Large intestine (tissue), 12 donors: ENCODE measurements around the gene LILRA2. TPM values are rescaled to one million over a fixed set of nuclear protein-coding genes. Genes with fewer than 3 reads are reported as not detected.

ENCODE experiments used
- DNase-seq, 2 donors: peaks; one replicate each; pipeline versions ENCODE4 v3.0.0 to v3.0.0-alpha.2; 2013
- H3K27ac ChIP-seq: one replicate; pipeline ENCODE4 v1.5.1; 2013; ENCODE audit warnings: low read length
- H3K27me3 ChIP-seq: 2 replicates; pipeline ENCODE4 v1.6.1; 2013; ENCODE audit warnings: low read length; ENCODE audit not compliant: control insufficient read depth, insufficient read depth
- H3K36me3 ChIP-seq: 2 replicates; pipeline ENCODE4 v1.6.1; 2013; ENCODE audit warnings: low read length; ENCODE audit not compliant: control insufficient read depth, insufficient read depth
- H3K4me1 ChIP-seq: one replicate; pipeline ENCODE4 v1.6.1; 2013; ENCODE audit warnings: low read length; ENCODE audit not compliant: control insufficient read depth, insufficient read depth
- H3K4me3 ChIP-seq: one replicate; pipeline ENCODE4 v1.5.1; 2013; ENCODE audit warnings: low read length
- H3K9me3 ChIP-seq: one replicate; pipeline ENCODE4 v1.6.1; 2013; ENCODE audit warnings: mild to moderate bottlenecking, low read depth, low read length, moderate library complexity; ENCODE audit not compliant: control insufficient read depth
- WGBS: methylation state at CpG from one replicate; pipeline ENCODE4 v1.1.5; 2013; ENCODE audit warnings: low lambda C conversion rate; ENCODE audit not compliant: insufficient coverage; 5-methylcytosine and 5-hydroxymethylcytosine counted together
- long read RNA-seq, 11 donors: transcript quantifications; one replicate each; lab custom pipeline, GENCODE V29; 2026
- polyA plus RNA-seq: library from polyadenylated mRNA; unstranded; fragments of 120-200 nt; gene quantifications from one replicate; pipeline ENCODE4 v1.2.1, GENCODE V29; 2013

The LILRA2 gene
- 0.24 TPM for polyA plus RNA-seq
- long read RNA-seq, donor 1 = 0 reads
- long read RNA-seq, donor 2 = 0 reads
- long read RNA-seq, donor 3 = 0 reads
- long read RNA-seq, donor 4 = 0 reads
- long read RNA-seq, donor 5 = 0 reads
- long read RNA-seq, donor 6 = 0 reads
- long read RNA-seq, donor 7 = 0 reads
- long read RNA-seq, donor 8 = 0 reads
- long read RNA-seq, donor 9 = 0 reads
- long read RNA-seq, donor 10 = 0 reads
- long read RNA-seq, donor 11, full-length matches to known transcripts = 1 of 1 reads
- long read RNA-seq, donor 11, partial matches to known transcripts = 0 of 1 reads
- long read RNA-seq, donor 11, other reads (novel, unspliced or antisense) = 0 of 1 reads

- Histone ChIP-seq H3K27me3 (no peaks in the 10 kb centered on the region), H3K4me1 (no peaks in the 10 kb centered on the region), H3K4me3 (no peak within 1 kb of the TSS), H3K27ac (no peak within 1 kb of the TSS), H3K36me3 (no peaks in the 10 kb centered on the region), H3K9me3 (no peaks in the 10 kb centered on the region)
- no CpG with 5 or more reads among the region's 10 CpGs for WGBS
- no peak for DNase-seq
Observed at GRCh38 chr19:54573330-54573872, at the start of gene LILRA2. TSS of gene LILRA2 (plus strand) at chr19:54573790. CDS start at chr19:54573879, 89 bp downstream.

- no peaks in the 10 kb centered on the region for H3K36me3 ChIP-seq
- H3K27ac ChIP-seq = no peak overlapping the region
- 53% methylated on average over 3 of the region's 5 CpGs for WGBS
- no peak for DNase-seq
- H3K27me3 ChIP-seq = no peaks in the 10 kb centered on the region
- H3K4me3 ChIP-seq = no peak overlapping the region
- no peaks in the 10 kb centered on the region for H3K9me3 ChIP-seq
- H3K4me1 ChIP-seq = no peaks in the 10 kb centered on the region
Observed at GRCh38 chr19:54525636-54526035, 48.0 kb upstream of the LILRA2 start.

GRCh38 chr19:54526972-54527371, 46.6 kb upstream of the LILRA2 start:
- 63% methylated on average over 6 of the region's 26 CpGs for WGBS
- no peaks in the 10 kb centered on the region for H3K36me3 ChIP-seq
- H3K27ac ChIP-seq = no peak overlapping the region
- no peak for DNase-seq
- H3K4me3 ChIP-seq = no peak overlapping the region
- no peaks in the 10 kb centered on the region for H3K27me3 ChIP-seq
- no peaks in the 10 kb centered on the region for H3K9me3 ChIP-seq
- H3K4me1 ChIP-seq = no peaks in the 10 kb centered on the region

- Histone ChIP-seq H3K4me1 (no peaks in the 10 kb centered on the region), H3K27me3 (no peaks in the 10 kb centered on the region), H3K36me3 (no peaks in the 10 kb centered on the region), H3K27ac (no peak overlapping the region), H3K4me3 (no peak overlapping the region), H3K9me3 (no peaks in the 10 kb centered on the region)
- DNase-seq = no peak
- no CpG with 5 or more reads among the region's 5 CpGs for WGBS
Observed at GRCh38 chr19:54530866-54531265, 42.7 kb upstream of the LILRA2 start.

- Histone ChIP-seq H3K9me3 (no peaks in the 10 kb centered on the region), H3K27ac (no peak overlapping the region), H3K27me3 (no peaks in the 10 kb centered on the region), H3K36me3 (no peaks in the 10 kb centered on the region), H3K4me1 (no peaks in the 10 kb centered on the region), H3K4me3 (no peak overlapping the region)
- no peak for DNase-seq
- no CpG with 5 or more reads among the region's 4 CpGs for WGBS
Observed at GRCh38 chr19:54532528-54532927, 41.1 kb upstream of the LILRA2 start.

GRCh38 chr19:54533476-54533875, 40.1 kb upstream of the LILRA2 start:
- Histone ChIP-seq H3K9me3 (no peaks in the 10 kb centered on the region), H3K4me1 (no peaks in the 10 kb centered on the region), H3K4me3 (no peak overlapping the region), H3K27me3 (no peaks in the 10 kb centered on the region), H3K36me3 (no peaks in the 10 kb centered on the region), H3K27ac (no peak overlapping the region)
- no peak for DNase-seq
- no CpG with 5 or more reads among the region's 8 CpGs for WGBS

- Histone ChIP-seq H3K27ac (no peak overlapping the region), H3K36me3 (no peaks in the 10 kb centered on the region), H3K27me3 (no peaks in the 10 kb centered on the region), H3K9me3 (no peaks in the 10 kb centered on the region), H3K4me3 (no peak overlapping the region), H3K4me1 (no peaks in the 10 kb centered on the region)
- no peak for DNase-seq
- no CpG with 5 or more reads among the region's 8 CpGs for WGBS
Observed at GRCh38 chr19:54534156-54534555, 39.4 kb upstream of the LILRA2 start.

- WGBS = no CpG with 5 or more reads among the region's 9 CpGs
- H3K9me3 ChIP-seq = no peaks in the 10 kb centered on the region
Observed at GRCh38 chr19:54535601-54536000, 38.0 kb upstream of the LILRA2 start.

GRCh38 chr19:54536956-54537355, 36.6 kb upstream of the LILRA2 start:
- no peak overlapping the region for H3K27ac ChIP-seq
- H3K27me3 ChIP-seq = no peaks in the 10 kb centered on the region
- no peak for DNase-seq
- no peaks in the 10 kb centered on the region for H3K9me3 ChIP-seq
- H3K36me3 ChIP-seq = no peaks in the 10 kb centered on the region
- no peaks in the 10 kb centered on the region for H3K4me1 ChIP-seq
- WGBS = no CpG with 5 or more reads among the region's 9 CpGs
- no peak overlapping the region for H3K4me3 ChIP-seq

More at GRCh38 chr19:54535601-54536000, 38.0 kb upstream of the LILRA2 start:
- Histone ChIP-seq H3K4me3 (no peak overlapping the region), H3K27ac (no peak overlapping the region), H3K36me3 (no peaks in the 10 kb centered on the region), H3K27me3 (no peaks in the 10 kb centered on the region), H3K4me1 (no peaks in the 10 kb centered on the region)
- DNase-seq = no peak

GRCh38 chr19:54541712-54542111, 31.9 kb upstream of the LILRA2 start:
- H3K9me3 ChIP-seq = no peaks in the 10 kb centered on the region
- no peak for DNase-seq
- H3K27ac ChIP-seq = no peak overlapping the region
- no peaks in the 10 kb centered on the region for H3K4me1 ChIP-seq
- no peak overlapping the region for H3K4me3 ChIP-seq
- no peaks in the 10 kb centered on the region for H3K36me3 ChIP-seq
- 33% methylated on average over 1 of the region's 2 CpGs for WGBS
- H3K27me3 ChIP-seq = no peaks in the 10 kb centered on the region

- H3K4me3 ChIP-seq = no peak overlapping the region
- no peaks in the 10 kb centered on the region for H3K27me3 ChIP-seq
- no peaks in the 10 kb centered on the region for H3K4me1 ChIP-seq
- no CpG with 5 or more reads among the region's 16 CpGs for WGBS
- DNase-seq = no peak
- no peak overlapping the region for H3K27ac ChIP-seq
- peaks cover 14% of the 10 kb centered on the region for H3K9me3 ChIP-seq
- H3K36me3 ChIP-seq = no peaks in the 10 kb centered on the region
Observed at GRCh38 chr19:54548806-54549205, 24.8 kb upstream of the LILRA2 start.
